Trophoblast cell (in vitro differentiated cells and primary cell): ENCODE results near the gene GGN.
A peak's percentile ranks its signal among the peaks of the same experiment; 100 is the strongest.

Experiments
- DNase-seq, 2 donors: peaks; one replicate each; pipeline ENCODE4 v3.0.0-alpha.2; 2016
- H2AFZ ChIP-seq: 2 replicates; pipeline ENCODE4 v1.6.1; 2013; ENCODE audit warnings: low read length, moderate library complexity, mild to moderate bottlenecking; ENCODE audit not compliant: insufficient read depth, poor library complexity
- H2AK5ac ChIP-seq: 2 replicates; pipeline ENCODE4 v1.6.1; 2013; ENCODE audit warnings: mild to moderate bottlenecking, low read length
- H2BK120ac ChIP-seq: 2 replicates; pipeline ENCODE4 v1.6.1; 2013; ENCODE audit warnings: low read length, mild to moderate bottlenecking, moderate library complexity; ENCODE audit not compliant: insufficient read depth, poor library complexity
- H2BK12ac ChIP-seq: 2 replicates; pipeline ENCODE4 v1.6.1; 2013; ENCODE audit warnings: mild to moderate bottlenecking, low read length, moderate library complexity
- H2BK5ac ChIP-seq: 2 replicates; pipeline ENCODE4 v1.6.1; 2013; ENCODE audit warnings: low read length, low read depth, moderate library complexity, mild to moderate bottlenecking; ENCODE audit not compliant: poor library complexity
- H3K14ac ChIP-seq: 2 replicates; pipeline ENCODE4 v1.6.1; 2013; ENCODE audit warnings: mild to moderate bottlenecking, low read length
- H3K18ac ChIP-seq: 2 replicates; pipeline ENCODE4 v1.6.1; 2013; ENCODE audit warnings: mild to moderate bottlenecking, low read length
- H3K23ac ChIP-seq: 2 replicates; pipeline ENCODE4 v1.6.1; 2013; ENCODE audit warnings: low read length
- H3K27ac ChIP-seq: 2 replicates; pipeline ENCODE4 v1.5.1; 2013; ENCODE audit warnings: low read depth, mild to moderate bottlenecking, inconsistent platforms, low read length, moderate library complexity
- H3K27me3 ChIP-seq: 2 replicates; pipeline ENCODE4 v1.6.1; 2013; ENCODE audit warnings: inconsistent platforms, mild to moderate bottlenecking, low read length, moderate library complexity; ENCODE audit not compliant: insufficient read depth
- H3K36me3 ChIP-seq, 2 experiments: 1 replicate in 1 of 2; 2 replicates in 1 of 2; pipeline ENCODE4 v1.6.1; 2013; ENCODE audit warnings: low read length in 2 of 2, mild to moderate bottlenecking in 2 of 2, moderate library complexity in 1 of 2; ENCODE audit not compliant: insufficient read depth in 2 of 2, control insufficient read depth in 1 of 2
- H3K4ac ChIP-seq: 2 replicates; pipeline ENCODE4 v1.6.1; 2013; ENCODE audit warnings: low read depth, mild to moderate bottlenecking, low read length, moderate library complexity
- H3K4me1 ChIP-seq, 2 experiments: 1 replicate in 1 of 2; 2 replicates in 1 of 2; pipeline ENCODE4 v1.6.1; 2013; ENCODE audit warnings: low read length in 2 of 2, mild to moderate bottlenecking in 2 of 2, moderate library complexity in 1 of 2; ENCODE audit not compliant: insufficient read depth in 2 of 2, control insufficient read depth in 1 of 2
- H3K4me2 ChIP-seq: 2 replicates; pipeline ENCODE4 v1.6.1; 2013; ENCODE audit warnings: inconsistent platforms, mild to moderate bottlenecking, low read length, moderate library complexity
- H3K4me3 ChIP-seq: 2 replicates; pipeline ENCODE4 v1.5.1; 2013; ENCODE audit warnings: mild to moderate bottlenecking, low read depth, low read length, inconsistent platforms
- H3K79me1 ChIP-seq: one replicate; pipeline ENCODE4 v1.6.1; 2013; ENCODE audit warnings: low read length
- H3K79me2 ChIP-seq: 2 replicates; pipeline ENCODE4 v1.6.1; 2013; ENCODE audit warnings: low read length, mild to moderate bottlenecking; ENCODE audit not compliant: control insufficient read depth, insufficient read depth, poor library complexity
- H3K9ac ChIP-seq: 2 replicates; pipeline ENCODE4 v1.6.1; 2013; ENCODE audit warnings: mild to moderate bottlenecking, low read length
- H3K9me3 ChIP-seq: 2 replicates; pipeline ENCODE4 v1.6.1; 2013; ENCODE audit warnings: low read depth, mild to moderate bottlenecking, control low read depth, inconsistent platforms, low read length; ENCODE audit not compliant: insufficient read depth
- H4K12ac ChIP-seq: 2 replicates; pipeline ENCODE4 v1.6.1; 2013; ENCODE audit warnings: low read depth, mild to moderate bottlenecking, low read length, moderate library complexity
- H4K8ac ChIP-seq: 2 replicates; pipeline ENCODE4 v1.6.1; 2013; ENCODE audit warnings: low read depth, mild to moderate bottlenecking, low read length, moderate library complexity
- H4K91ac ChIP-seq: one replicate; pipeline ENCODE4 v1.6.1; 2013; ENCODE audit warnings: low read depth, mild to moderate bottlenecking, low read length, moderate library complexity
- WGBS: extraction: QIAGEN DNeasy Blood & Tissue Kit; methylation state at CpG from one replicate; pipeline ENCODE4 v1.1.7; 2013; ENCODE audit warnings: missing lambda C conversion rate; ENCODE audit not compliant: insufficient read length, insufficient coverage; ENCODE audit errors: extremely low coverage; 5-methylcytosine and 5-hydroxymethylcytosine counted together

The GGN gene

GRCh38 chr19:38400361-38400760, 12.5 kb upstream of the GGN start:
- Histone ChIP-seq H3K79me2 (peaks cover 5% of the 10 kb centered on the region), H2BK12ac (no peak overlapping the region), H3K36me3 (no peaks in the 10 kb centered on the region), H4K8ac (no peak overlapping the region), H3K23ac (no peak overlapping the region), H4K12ac (no peak overlapping the region), H3K27ac (no peak overlapping the region), H3K27me3 (no peaks in the 10 kb centered on the region), H3K9me3 (peaks cover 4% of the 10 kb centered on the region), H3K14ac (no peak overlapping the region), H3K79me1 (peaks cover 10% of the 10 kb centered on the region), H2AK5ac (no peak overlapping the region), H2BK5ac (no peak overlapping the region), H2AFZ (no peak overlapping the region), H3K18ac (no peak overlapping the region), H4K91ac (no peak overlapping the region), H3K4me3 (no peak overlapping the region), H3K9ac (no peak overlapping the region), H3K4me1 (peaks cover 11 to 16% of the 10 kb centered on the region in 2 experiments), H2BK120ac (no peak overlapping the region), H3K4me2 (no peak overlapping the region), H3K4ac (no peak overlapping the region)
- DNase-seq = peak; percentile 48 to 71
- no CpG with 5 or more reads among the region's 5 CpGs for WGBS

GRCh38 chr19:38399537-38399936, 11.7 kb upstream of the GGN start:
- Histone ChIP-seq H2AFZ (no peak overlapping the region), H3K9me3 (peaks cover 4% of the 10 kb centered on the region), H3K9ac (no peak overlapping the region), H4K91ac (no peak overlapping the region), H2BK12ac (no peak overlapping the region), H3K27ac (no peak overlapping the region), H3K79me2 (peaks cover 5% of the 10 kb centered on the region), H3K4me1 (peaks cover 11 to 16% of the 10 kb centered on the region in 2 experiments), H3K18ac (no peak overlapping the region), H2AK5ac (no peak overlapping the region), H2BK120ac (no peak overlapping the region), H3K4me3 (no peak overlapping the region), H2BK5ac (no peak overlapping the region), H3K36me3 (no peaks in the 10 kb centered on the region), H3K79me1 (peaks cover 10% of the 10 kb centered on the region), H3K4ac (no peak overlapping the region), H3K23ac (no peak overlapping the region), H4K12ac (no peak overlapping the region), H4K8ac (no peak overlapping the region), H3K14ac (no peak overlapping the region), H3K27me3 (no peaks in the 10 kb centered on the region), H3K4me2 (no peak overlapping the region)
- no peak for DNase-seq
- WGBS = no CpG with 5 or more reads among the region's 1 CpG

GRCh38 chr19:38399081-38399480, 11.2 kb upstream of the GGN start:
- H3K18ac ChIP-seq = no peak overlapping the region
- H4K8ac ChIP-seq = no peak overlapping the region
- H2AK5ac ChIP-seq = no peak overlapping the region
- DNase-seq = no peak
- no peak overlapping the region for H3K14ac ChIP-seq
- no peak overlapping the region for H2BK5ac ChIP-seq
- peaks cover 4% of the 10 kb centered on the region for H3K9me3 ChIP-seq
- no peak overlapping the region for H3K23ac ChIP-seq
- H2AFZ ChIP-seq = no peak overlapping the region
- H3K79me2 ChIP-seq = peaks cover 5% of the 10 kb centered on the region
- H3K4me1 ChIP-seq = peaks cover 11 to 16% of the 10 kb centered on the region in 2 experiments
- H3K27me3 ChIP-seq = no peaks in the 10 kb centered on the region
- H3K27ac ChIP-seq = no peak overlapping the region
- H3K36me3 ChIP-seq = no peaks in the 10 kb centered on the region
- H3K4me3 ChIP-seq = no peak overlapping the region
- no CpG with 5 or more reads among the region's 9 CpGs for WGBS
- no peak overlapping the region for H2BK120ac ChIP-seq
- H3K79me1 ChIP-seq = peaks cover 10% of the 10 kb centered on the region
- no peak overlapping the region for H3K4me2 ChIP-seq
- no peak overlapping the region for H4K91ac ChIP-seq
- H2BK12ac ChIP-seq = no peak overlapping the region
- no peak overlapping the region for H3K9ac ChIP-seq
- H3K4ac ChIP-seq = no peak overlapping the region
- no peak overlapping the region for H4K12ac ChIP-seq

GRCh38 chr19:38395381-38396114, 7.7 kb upstream of the GGN start:
- WGBS = no CpG with 5 or more reads among the region's 86 CpGs

More at GRCh38 chr19:38395381-38396114, 7.7 kb upstream of the GGN start:
- Histone ChIP-seq H2BK12ac (no peak overlapping the region), H3K79me2 (no peaks in the 10 kb centered on the region), H3K14ac (no peak overlapping the region), H3K36me3 (no peaks in the 10 kb centered on the region), H3K4me1 (peaks cover under 1 to 5% of the 10 kb centered on the region in 2 experiments), H2AFZ (no peak overlapping the region), H4K12ac (no peak overlapping the region), H3K4me2 (no peak overlapping the region), H2AK5ac (no peak overlapping the region), H3K18ac (no peak overlapping the region), H4K8ac (no peak overlapping the region), H3K79me1 (no peaks in the 10 kb centered on the region), H3K23ac (no peak overlapping the region), H3K4me3 (no peak overlapping the region), H3K9me3 (peaks cover 4% of the 10 kb centered on the region), H3K9ac (no peak overlapping the region), H3K27me3 (no peaks in the 10 kb centered on the region), H3K4ac (no peak overlapping the region), H3K27ac (no peak overlapping the region), H2BK5ac (no peak overlapping the region), H4K91ac (no peak overlapping the region), H2BK120ac (no peak overlapping the region)
- DNase-seq = no peak
